ENCODE measurements around the gene ACTR1A.

DNA sequence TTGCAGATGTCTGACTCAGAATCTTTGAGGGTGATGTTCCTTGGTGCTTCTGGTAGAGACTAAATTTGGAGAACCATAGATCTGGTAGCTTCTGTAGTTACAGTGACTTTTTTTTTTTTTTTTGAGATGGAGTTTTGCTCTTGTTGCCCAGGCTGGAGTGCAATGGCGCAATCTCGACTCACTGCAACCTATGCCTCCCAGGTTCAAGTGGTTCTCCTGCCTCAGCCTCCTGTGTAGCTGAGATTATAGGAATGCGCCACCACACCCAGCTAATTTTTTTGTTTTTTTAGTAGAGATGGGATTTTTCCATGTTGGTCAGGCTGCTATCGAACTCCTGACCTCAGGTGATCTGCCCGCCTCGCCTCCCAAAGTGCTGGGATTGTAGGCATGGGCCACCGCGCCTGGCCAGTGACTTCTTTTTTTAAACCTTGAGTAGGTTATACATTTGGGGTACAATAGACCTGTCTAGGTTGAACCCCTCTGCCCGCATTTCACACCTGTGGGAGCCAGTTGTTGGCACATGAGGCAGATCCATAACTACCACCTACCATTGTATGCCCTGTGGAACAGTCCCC is 48.2 kb upstream of the ACTR1A start:
- no peak for TF ChIP-seq POLR2A (IDR thresholded peaks at IDR 0.05)
- TF ChIP-seq, protein P1, sequence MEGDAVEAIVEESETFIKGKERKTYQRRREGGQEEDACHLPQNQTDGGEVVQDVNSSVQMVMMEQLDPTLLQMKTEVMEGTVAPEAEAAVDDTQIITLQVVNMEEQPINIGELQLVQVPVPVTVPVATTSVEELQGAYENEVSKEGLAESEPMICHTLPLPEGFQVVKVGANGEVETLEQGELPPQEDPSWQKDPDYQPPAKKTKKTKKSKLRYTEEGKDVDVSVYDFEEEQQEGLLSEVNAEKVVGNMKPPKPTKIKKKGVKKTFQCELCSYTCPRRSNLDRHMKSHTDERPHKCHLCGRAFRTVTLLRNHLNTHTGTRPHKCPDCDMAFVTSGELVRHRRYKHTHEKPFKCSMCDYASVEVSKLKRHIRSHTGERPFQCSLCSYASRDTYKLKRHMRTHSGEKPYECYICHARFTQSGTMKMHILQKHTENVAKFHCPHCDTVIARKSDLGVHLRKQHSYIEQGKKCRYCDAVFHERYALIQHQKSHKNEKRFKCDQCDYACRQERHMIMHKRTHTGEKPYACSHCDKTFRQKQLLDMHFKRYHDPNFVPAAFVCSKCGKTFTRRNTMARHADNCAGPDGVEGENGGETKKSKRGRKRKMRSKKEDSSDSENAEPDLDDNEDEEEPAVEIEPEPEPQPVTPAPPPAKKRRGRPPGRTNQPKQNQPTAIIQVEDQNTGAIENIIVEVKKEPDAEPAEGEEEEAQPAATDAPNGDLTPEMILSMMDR (IDR thresholded peaks at IDR 0.05), result no peak
